HG03135 (cell line): ENCODE results near the gene SGPP2.
"Not testable (repeated sequence)": the region's sequence is repeated elsewhere in the genome, so short reads cannot be mapped to it uniquely, and the experiment has no call there.

Experiments
- ATAC-seq: cut with Tn5 transposase; IDR thresholded peaks from one replicate; pipeline ENCODE4 v1.9.1; 2021; ENCODE audit warnings: mild to moderate bottlenecking, moderate library complexity; ENCODE audit not compliant: unreplicated experiment

SGPP2 gene

DNA sequence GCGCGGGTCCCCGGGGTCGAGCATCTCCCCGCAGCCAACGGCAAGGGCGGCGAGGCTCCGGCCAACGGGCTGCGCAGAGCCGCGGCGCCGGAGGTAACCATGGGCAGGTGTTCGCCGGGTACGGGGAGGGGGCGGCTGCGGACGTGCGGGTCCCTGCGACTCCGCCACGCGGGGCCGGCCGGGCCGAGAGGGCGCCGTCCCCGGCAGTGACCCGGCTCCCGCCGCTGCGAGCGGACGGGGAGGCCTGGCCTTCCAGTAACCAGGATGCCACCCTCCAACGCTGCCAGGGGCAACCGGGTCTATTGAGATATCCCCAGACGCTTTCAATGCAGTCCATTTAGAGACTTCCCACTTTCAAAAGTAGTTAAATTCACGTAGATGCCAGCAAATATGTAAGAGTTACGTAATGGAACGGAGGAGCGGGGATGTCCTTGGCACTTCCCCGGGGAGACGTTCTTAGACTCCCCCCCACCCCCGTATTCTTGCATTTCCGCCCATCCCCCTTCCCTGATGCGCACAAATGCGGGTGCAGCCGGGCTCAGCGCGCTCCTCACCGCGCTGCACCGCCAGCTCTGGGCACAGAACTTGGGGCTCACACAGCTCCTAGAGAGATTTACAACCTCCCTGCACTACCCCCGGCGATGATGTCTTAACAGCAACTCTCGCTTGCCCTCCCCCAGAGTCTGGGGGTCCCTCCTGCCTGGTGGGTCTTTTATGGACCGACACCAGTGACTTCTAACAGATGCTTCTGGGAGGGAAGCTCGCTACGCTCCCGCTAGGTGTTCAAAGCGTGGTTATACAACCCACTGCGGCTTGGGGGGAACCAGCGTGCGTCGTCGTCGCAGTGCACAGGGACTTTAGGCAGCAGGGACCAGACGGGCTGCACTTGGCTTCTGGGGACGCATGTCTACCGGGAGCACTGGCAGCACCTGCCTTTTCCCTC lies 657 bp downstream of the SGPP2 start:
- ATAC-seq, result peak; percentile 21

DNA sequence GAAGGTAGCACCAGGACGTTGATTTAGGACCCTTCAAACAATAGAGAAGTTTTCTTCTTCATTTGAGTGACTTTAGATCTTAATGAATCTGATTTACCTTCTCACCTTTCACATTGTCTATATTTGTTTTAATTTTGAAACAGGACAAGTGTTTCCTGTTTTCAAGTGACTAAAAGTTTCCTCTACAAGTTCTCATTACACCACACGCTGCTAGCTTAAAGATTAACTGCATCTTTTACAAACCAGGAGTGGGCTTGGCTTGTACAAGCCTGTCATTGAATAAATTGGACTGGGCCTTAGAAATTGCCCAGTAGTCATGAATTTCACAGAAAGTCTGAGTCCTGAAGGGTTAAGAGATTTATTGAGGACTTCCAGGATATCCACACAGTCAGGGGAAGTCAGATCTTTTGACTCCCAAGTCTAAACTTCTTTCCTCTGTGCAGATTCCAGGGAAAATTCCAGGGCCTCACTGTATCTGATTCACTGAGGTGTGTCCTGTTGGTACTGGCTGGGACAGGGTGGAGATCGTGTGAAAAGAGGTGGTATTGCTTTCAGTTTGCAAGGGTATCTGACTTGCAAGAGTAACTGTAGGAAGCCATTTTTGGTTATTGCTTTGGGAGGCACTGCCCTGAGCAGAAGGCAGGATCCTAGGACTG lies 3.4 kb downstream of the SGPP2 start:
- ATAC-seq, result peak; percentile 56

DNA sequence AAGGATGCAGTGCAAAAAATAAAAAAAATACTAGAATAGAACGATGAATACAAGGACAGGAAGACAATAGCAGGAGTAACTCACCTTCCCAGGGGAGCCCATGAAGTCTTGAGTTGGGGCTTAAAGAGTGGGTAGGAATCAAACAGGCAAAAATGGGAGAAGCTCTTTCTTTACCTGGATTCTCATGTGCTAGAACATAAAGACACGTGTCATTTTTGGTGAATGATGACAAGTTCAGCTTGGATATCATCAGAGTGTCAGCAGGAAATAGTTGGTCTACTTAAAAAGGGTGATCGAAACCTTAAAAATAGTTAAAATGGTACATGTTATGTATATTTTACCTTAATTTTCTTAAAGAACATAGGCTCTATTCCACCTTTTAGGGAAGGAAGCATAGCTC lies 5.7 kb downstream of the SGPP2 start:
- no peak for ATAC-seq

DNA sequence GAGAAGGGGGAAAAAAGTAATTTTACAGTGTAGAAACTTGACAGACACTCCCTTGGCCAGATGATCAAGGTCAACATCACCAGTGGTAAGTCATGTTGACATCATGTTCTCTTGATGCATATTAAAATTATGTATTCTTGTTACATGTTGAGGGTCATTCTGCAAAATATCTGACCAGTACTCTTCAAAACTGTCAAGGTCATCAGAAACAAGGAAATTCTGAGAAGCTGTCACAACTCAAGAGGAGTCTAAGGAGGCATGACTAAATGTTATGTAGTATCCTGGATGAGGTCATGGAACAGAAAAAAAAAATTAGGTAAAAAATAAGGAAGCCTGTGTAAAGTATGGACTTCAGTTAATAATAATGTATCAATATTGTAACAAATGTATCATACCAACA lies 6.3 kb downstream of the SGPP2 start:
- ATAC-seq, result no peak

DNA sequence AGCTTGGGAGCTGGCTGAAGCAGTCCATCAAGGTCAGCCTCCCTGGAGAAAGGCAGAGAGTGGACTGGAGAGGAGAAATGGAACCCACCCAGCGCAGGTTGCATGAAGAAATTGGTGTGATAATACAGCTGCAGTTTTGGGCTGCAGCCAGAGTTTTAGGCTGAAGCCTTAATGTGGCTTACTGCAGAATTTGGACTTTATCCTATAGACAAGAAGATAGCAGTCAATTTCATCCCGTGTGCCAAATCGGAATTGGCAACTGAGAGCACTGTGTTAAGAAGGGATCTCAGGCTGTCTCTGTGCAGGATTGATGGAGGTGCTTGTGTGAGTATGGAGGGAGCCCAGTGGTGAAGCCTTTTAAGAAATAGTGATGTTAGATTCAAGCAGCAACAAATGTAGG lies 7.5 kb downstream of the SGPP2 start:
- no peak for ATAC-seq

DNA sequence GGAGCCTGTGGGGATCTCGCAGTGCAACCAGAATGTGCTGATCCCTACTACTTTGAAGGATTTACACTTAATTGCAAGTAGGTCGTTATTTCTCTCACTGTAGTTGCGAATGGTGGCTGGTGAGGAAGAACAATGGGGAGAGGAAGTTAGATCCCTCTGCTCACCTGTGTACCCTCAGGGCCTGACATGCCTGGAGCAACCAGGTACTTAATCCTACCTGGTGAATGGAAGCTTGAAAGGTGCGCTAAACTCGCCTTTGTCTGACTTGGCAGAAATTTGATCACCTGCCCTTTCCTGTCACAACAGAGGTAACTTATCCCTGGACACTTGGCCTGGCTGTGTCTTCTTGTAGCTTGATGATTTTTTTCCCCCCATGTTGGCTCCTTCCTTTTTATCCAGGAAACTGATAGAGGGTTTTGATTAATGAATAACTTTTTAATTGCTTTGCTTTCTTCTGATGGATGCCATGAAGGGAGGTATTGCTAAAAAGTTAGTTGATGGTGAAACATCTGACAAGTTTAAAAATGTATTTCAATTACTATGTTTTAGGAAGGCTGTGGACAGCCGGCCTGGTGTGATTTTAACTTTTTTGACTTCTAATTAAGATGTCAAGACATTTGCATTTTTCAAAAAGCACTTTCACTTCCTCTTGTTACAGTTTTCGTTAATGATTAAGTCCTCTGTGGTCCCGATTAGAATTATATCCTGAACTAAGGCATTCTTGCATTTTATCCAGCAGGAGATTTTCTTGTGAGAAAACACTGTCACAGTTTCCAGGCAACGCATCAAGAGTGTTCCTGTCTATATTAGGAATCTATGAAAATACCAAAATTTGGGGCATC lies 9.2 kb downstream of the SGPP2 start:
- peak; percentile 81 for ATAC-seq

DNA sequence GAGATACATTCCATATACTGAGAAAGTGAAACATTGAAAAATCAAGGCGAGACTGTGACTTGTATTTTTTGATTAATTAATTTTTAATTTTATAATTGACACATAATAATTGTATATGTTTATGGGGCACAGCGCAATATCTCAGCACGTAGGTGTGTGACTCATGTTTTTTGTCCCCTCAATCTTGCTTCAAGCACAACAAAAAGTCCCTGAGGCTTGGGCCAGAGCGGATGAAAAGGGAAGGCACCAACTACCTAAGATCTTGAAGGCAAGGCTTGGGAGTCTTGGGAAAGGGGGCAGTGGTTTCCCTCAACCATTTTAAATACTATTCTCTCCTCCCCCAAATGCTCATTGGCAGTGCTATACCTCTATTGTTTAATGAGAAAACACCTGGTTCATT lies 9.9 kb downstream of the SGPP2 start:
- peak; percentile 38 for ATAC-seq

DNA sequence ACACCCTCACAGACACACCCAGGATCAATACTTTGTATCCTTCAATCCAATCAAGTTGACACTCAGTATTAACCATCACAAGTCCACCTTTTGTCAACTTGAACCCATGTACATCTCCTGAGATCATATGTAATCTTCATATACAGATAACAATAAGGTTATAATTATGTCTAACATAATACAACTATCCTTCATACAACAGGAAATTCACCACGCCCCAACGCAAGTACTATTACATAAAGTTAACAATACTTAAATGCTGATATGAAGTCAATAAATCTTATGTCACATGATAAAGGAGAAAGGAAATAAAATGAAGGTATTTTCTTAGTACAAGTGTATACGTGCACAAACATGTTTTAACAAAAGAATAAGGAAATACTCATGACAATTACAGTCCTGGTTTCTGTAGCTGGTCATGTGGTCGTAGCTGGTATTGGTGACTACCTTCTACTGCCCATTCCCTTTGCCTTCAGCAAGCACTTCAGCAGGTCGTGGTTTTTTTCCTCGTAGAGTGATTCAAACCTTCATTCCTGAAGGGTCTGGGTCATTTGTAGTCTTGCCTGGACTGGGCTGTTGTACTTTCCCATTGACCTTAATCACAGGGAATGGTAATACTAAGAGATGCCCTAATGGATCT lies 11.2 kb downstream of the SGPP2 start:
- not testable (repeated sequence) for ATAC-seq

DNA sequence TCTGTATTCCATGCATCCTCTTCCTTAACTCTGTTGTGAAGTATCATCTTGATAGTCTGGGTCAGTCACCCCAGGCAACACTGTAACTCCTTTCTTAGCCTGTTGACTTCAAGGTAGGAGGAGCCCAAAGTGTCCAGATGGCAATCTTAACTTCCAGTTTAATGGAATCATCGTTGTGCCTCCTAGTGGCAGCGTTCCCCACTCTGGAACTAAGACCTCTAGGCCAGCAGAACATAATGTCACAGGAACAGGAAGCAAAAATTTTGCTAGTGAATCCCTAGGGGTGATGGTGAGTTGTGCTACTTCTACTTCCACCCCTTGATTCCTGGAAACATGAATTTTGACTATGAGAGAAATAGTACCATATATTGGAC lies 11.7 kb downstream of the SGPP2 start:
- no peak for ATAC-seq

DNA sequence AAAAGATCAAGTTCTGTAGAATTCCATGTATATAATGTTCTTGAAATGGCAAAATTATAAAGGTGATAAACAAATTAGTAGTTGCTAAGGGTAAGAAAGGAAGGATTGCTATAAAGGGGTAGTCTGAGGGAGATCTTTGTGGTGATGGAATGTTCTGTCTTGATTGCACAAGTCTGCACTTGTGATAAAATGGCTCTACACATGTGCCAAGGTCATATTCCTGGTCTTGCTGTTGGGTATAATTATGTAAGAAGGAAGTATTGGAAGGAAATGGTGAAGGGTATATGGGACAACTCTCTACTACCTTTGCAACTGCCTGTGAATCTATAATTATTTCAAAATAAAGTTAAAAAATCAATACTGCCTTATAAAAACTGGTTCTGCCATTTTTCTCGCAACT lies 15.3 kb downstream of the SGPP2 start:
- ATAC-seq, result no peak

DNA sequence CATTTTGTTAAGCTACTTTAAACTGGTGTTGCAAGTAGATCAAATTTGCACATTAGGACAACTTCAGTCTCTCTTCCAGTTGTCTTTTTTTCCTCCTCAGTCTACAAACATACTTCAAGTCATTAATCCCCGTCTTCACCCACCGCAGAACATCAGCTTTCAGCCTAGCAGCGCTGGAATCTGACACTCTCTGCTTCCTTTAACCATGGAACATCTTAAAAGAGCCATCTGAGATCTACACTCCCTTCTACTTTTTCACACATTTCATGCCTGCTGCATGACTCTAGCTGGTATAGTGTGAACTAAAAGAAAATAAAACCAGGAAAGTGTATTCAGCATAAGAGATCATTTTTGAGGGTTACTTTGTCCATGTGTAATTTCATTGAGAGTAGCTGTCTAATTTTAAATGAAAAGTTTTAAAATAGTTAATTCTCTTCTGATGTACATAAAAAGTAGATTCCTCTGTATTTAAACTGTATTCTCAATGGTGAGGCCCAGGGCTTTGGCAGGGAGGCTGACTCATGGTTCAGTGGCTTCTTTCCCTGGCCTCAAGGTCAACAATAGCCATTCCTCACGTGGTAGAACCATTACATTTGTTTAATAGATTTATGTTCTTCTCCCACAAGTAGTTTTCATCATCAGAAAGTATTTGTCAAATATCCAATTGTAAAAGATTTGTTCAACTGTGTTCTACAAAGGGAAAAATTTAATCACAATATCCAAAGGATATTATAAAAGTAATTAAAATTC lies 16.5 kb downstream of the SGPP2 start:
- ATAC-seq, result no peak

DNA sequence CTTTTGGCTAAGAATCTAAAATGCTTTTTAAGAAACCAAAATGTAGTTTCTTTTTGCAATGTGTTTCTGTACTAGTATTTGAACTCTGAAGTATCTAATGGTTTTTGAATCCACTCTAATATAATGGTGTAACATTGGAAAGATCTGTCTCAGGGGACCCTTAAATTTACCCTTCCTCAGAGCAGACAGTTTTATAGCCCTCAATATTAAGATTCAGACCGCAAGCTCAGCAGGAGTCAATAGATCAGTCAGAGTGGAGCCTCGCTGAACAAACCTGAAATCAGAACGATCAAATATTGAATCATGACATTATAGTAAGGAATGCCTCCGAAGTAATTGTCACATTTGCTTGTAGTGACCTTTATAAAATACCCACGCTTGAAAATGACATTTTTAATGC lies 18.3 kb downstream of the SGPP2 start:
- ATAC-seq, result no peak

DNA sequence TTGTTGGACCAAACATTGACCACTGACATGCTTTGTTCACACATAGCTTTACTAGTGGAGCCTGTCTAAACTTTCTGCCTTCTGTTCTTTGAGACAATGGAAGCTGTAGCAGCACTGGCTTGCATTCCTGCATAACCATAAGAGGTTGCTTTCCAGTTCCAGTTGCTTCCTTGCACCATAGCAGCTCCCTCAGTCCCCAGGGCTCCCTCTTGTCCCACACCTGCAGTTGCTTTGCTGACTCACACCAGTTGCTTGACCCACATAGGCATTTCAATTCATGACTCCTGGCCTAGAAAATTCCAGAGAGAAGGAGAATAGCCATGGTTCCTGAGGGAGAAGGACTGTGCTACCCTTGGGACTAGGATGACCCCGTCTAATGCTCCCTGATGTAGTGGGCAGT lies 20.9 kb downstream of the SGPP2 start:
- ATAC-seq, result no peak

DNA sequence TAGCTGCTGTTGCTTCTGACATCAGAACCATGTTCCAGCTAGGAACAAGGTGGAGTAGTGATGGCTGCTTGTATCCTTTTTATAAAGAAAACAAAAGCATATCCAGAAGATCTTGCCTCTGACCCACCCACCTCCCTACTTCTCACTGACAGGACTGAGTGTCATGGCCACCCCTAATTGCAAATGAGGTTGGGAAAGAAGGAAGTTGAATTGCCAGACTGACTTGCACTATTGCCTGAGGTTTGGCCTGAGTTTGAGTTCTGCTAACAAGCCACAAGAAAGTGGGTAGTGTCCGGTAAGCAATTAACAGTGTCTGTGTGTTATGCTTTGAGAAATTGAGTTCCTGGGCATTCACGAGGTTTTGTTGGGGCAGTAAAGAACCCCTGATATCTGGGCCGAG lies 22.8 kb downstream of the SGPP2 start:
- no peak for ATAC-seq

DNA sequence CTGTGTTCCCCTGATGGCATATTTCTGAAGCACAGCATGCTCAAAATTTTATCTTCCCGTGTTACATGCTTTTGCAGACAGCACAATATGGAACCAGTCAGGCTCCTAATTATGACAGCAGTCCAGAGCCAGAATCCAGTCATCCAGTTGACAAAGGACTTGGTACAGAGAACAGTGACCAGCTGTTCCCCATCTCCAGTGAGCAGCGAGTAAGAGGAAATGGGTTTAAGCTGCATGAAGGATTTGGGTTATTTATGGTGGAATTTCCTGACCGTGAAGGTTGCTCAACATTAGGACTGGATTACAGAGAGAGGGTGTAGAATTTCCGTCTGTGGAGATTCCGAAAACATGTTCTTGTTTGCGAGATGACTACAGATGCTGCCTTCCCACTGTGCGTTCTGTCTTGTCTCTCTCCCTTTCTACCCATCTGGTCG lies 24.4 kb downstream of the SGPP2 start:
- ATAC-seq, result no peak

DNA sequence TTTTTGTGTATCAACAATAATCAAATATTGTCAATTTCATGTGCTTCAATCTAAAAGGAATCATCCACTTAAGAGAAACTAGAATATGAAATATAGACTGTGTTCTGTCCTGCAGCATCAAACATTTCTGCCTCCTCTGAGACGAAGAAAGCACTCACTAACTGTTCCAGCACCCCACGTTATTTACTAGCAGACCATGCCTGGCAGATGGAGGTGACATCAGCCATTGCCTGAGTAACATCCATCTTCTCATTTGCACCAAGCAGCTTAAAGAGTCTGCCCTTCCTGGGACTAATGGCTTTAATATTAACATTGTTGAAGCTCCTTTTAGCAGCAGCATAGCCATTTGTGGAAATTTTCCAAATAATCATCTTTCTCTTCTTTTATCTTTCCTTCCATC lies 25.7 kb downstream of the SGPP2 start:
- ATAC-seq, result no peak

DNA sequence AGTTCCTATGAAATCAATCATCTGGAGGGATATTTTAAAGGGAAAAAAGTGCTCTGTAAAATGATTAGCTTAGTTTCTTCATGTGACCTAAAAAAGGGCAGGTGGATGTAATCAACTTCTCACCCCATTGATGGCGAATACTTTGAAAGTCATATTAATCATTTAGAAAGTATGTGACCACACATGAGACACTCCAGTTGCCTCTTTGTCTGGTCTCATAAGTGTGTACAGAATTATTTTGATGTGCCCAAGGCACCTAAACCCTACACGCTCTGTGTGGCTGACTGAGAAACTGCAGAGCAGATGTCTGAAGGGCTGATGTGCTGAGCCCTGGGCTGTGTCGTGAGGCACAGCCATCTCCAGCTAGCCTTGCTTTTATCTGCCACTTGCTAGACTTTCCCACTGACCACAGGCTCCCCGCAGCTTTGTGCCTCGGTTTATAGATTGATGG lies 26.9 kb downstream of the SGPP2 start:
- ATAC-seq, result peak; percentile 100

DNA sequence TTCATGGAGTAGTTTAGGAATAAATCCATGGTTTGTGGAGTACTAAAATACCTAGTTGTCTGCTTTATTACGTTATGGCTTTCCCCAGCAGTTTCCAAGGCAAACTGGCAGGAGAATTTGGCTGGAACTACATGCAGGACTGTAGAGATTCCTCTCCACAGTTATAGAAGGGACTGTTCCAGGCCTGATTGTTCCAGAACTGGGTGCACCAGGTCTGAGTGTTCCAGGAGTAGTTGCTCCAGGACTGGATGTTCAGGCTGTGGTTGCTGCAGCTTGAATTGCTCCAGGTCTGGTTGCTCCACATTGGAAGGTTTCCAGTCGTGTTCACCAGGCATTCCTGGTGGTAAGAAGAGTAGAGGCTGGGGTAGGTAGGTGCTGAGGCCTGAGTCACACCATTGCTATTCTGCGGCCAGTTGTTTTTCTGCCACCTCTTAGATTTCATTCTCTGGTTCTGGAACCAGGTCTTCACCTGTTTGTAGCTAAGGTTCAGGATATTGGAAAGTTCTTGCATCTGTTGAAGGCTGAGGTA lies 28.1 kb downstream of the SGPP2 start:
- ATAC-seq, result no peak

DNA sequence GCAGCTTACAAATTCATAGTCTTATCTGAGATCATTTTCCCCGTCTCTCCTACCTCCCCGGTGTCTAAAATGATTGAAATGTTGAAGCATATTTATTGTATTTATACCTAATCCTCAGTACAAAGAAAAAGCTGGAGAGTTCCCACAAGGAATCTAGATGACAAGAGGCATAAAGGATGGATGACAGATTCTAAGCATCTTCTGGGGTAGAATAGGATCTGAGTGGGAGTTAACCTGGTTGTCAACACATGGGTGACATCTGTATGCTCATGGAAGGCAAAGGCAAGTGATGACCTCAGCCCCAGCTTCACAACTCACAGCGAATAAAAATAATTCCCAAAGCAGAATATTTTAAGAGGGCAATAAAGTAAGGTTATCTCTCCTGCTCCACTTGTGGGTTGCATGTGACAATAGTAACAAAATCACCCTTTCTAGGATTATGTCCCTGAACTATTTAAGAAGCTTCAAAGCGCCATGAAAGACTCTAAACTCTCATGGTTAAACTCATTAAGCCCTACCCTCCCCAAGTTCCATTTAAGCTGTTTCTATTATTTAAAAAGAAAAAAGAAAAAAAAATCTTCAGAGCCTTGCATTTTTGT lies 32.2 kb downstream of the SGPP2 start:
- no peak for ATAC-seq

DNA sequence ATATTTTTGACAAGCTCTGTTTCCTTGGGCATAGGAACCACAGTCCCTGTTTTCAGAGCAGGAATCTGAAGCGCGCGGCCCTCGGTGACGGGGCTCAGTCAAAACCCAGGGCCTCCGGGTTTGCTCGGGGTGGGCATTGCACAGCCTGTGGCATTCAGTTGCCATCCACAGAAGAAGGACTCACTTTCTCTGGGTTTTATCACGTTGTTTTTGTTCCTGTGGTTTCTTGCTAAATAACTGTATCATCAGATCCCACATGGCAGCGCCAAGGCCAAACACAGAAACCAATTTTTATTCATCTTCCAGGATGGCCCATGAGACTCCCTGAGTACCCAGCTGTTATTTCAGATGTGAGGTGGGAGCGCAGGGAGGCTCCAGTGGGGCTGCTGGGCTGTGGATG lies 35.6 kb downstream of the SGPP2 start:
- ATAC-seq, result no peak
